GM23248 (cell line): ENCODE results near the gene MS4A10.

Source experiments
- EZH2 ChIP-seq: fragments of 200-600 bp; sonication (generic); IDR thresholded peaks from 2 replicates; pipeline ENCODE4 v1.6.1; 2018; ENCODE audit warnings: antibody characterized with exemption, mild to moderate bottlenecking; ENCODE audit not compliant: insufficient read depth, poor library complexity, severe bottlenecking
- EZH2phosphoT487 ChIP-seq: fragments of 200-600 bp; sonication (generic); IDR thresholded peaks from 2 replicates; pipeline ENCODE4 v1.6.1; 2018; ENCODE audit warnings: antibody characterized with exemption, moderate library complexity, mild to moderate bottlenecking, low read depth; ENCODE audit not compliant: insufficient read depth

- TF ChIP-seq EZH2phosphoT487, result no peak
- TF ChIP-seq EZH2, result no peak
Measured at GRCh38 chr11:60771879-60772525, 13.1 kb upstream of the MS4A10 start.
